Mesenchymal stem cell (in vitro differentiated cells and primary cell): ENCODE data around the gene ARPC4.
"Not testable (repeated sequence)": the region's sequence is repeated elsewhere in the genome, so short reads cannot be mapped to it uniquely, and the experiment has no call there.

ENCODE experiments used
- DNase-seq: peaks from one replicate; pipeline ENCODE4 v3.0.0-alpha.2; 2013
- H2AFZ ChIP-seq: one replicate; pipeline ENCODE4 v1.6.1; 2013; ENCODE audit warnings: low read depth, mild to moderate bottlenecking, control low read depth, inconsistent platforms, low read length, moderate library complexity
- H2AK5ac ChIP-seq: 2 replicates; pipeline ENCODE4 v1.6.1; 2013; ENCODE audit warnings: low read length, moderate library complexity, mild to moderate bottlenecking, inconsistent platforms; ENCODE audit not compliant: severe bottlenecking
- H2BK120ac ChIP-seq: one replicate; pipeline ENCODE4 v1.6.1; 2013; ENCODE audit warnings: low read depth, mild to moderate bottlenecking, inconsistent platforms, low read length, moderate library complexity
- H2BK12ac ChIP-seq, 2 experiments: one replicate each; pipeline ENCODE4 v1.6.1; 2013; ENCODE audit warnings: inconsistent platforms in 2 of 2, low read length in 2 of 2, mild to moderate bottlenecking in 2 of 2, moderate library complexity in 2 of 2, control low read depth in 1 of 2
- H2BK15ac ChIP-seq: one replicate; pipeline ENCODE4 v1.6.1; 2013; ENCODE audit warnings: mild to moderate bottlenecking, low read depth, inconsistent platforms; ENCODE audit not compliant: poor library complexity, severe bottlenecking
- H2BK5ac ChIP-seq: 2 replicates; pipeline ENCODE4 v1.6.1; 2013; ENCODE audit warnings: low read depth, mild to moderate bottlenecking, low read length, control low read depth, inconsistent platforms; ENCODE audit not compliant: poor library complexity, severe bottlenecking
- H3K14ac ChIP-seq, 2 experiments: one replicate each; pipeline ENCODE4 v1.6.1; 2013; ENCODE audit warnings: inconsistent platforms in 2 of 2, low read length in 2 of 2, control low read depth in 1 of 2, mild to moderate bottlenecking in 1 of 2, moderate library complexity in 1 of 2
- H3K18ac ChIP-seq, 2 experiments: one replicate each; pipeline ENCODE4 v1.6.1; 2013; ENCODE audit warnings: inconsistent platforms in 2 of 2, low read length in 2 of 2, control low read depth in 1 of 2, low read depth in 1 of 2, mild to moderate bottlenecking in 1 of 2
- H3K23ac ChIP-seq, 2 experiments: one replicate each; pipeline ENCODE4 v1.6.1; 2013; ENCODE audit warnings: inconsistent platforms in 2 of 2, low read length in 2 of 2, mild to moderate bottlenecking in 2 of 2, moderate library complexity in 2 of 2, control low read depth in 1 of 2
- H3K27ac ChIP-seq: 2 replicates; pipeline ENCODE4 v1.5.1; 2013; ENCODE audit warnings: mild to moderate bottlenecking, moderate library complexity, low read length, control low read depth, inconsistent platforms; ENCODE audit not compliant: poor library complexity, severe bottlenecking
- H3K27me3 ChIP-seq, 2 experiments: 2 replicates each; pipeline versions ENCODE4 v1.6.1 to v1.7.0; 2013; ENCODE audit warnings: low read length in 2 of 2, mild to moderate bottlenecking in 2 of 2, moderate library complexity in 2 of 2, control low read depth in 1 of 2, inconsistent platforms in 1 of 2; ENCODE audit not compliant: control insufficient read depth in 1 of 2, insufficient read depth in 1 of 2
- H3K36me3 ChIP-seq, 2 experiments: 2 replicates each; pipeline versions ENCODE4 v1.6.1 to v1.7.0; 2013; ENCODE audit warnings: low read length in 2 of 2, control low read depth in 1 of 2, inconsistent platforms in 1 of 2, low read depth in 1 of 2, mild to moderate bottlenecking in 1 of 2; ENCODE audit not compliant: insufficient read depth in 2 of 2, control insufficient read depth in 1 of 2
- H3K4ac ChIP-seq, 2 experiments: one replicate each; pipeline ENCODE4 v1.6.1; 2013; ENCODE audit warnings: inconsistent platforms in 2 of 2, low read length in 2 of 2, mild to moderate bottlenecking in 2 of 2, moderate library complexity in 2 of 2, control low read depth in 1 of 2, low read depth in 1 of 2
- H3K4me1 ChIP-seq: 2 replicates; pipeline ENCODE4 v1.6.1; 2013; ENCODE audit warnings: low read depth, low read length, control low read depth; ENCODE audit not compliant: control insufficient read depth, insufficient read depth
- H3K4me2 ChIP-seq: 2 replicates; pipeline ENCODE4 v1.6.1; 2013; ENCODE audit warnings: low read length, mild to moderate bottlenecking, inconsistent platforms; ENCODE audit not compliant: poor library complexity, severe bottlenecking
- H3K4me3 ChIP-seq, 2 experiments: 2 replicates each; pipeline versions ENCODE4 v1.5.1 to v1.7.0; 2013; ENCODE audit warnings: low read length in 2 of 2, mild to moderate bottlenecking in 2 of 2, control low read depth in 1 of 2, low read depth in 1 of 2; ENCODE audit not compliant: insufficient read depth in 1 of 2
- H3K79me1 ChIP-seq: replicated peaks from 2 replicates; pipeline ENCODE4 v1.6.1; 2013; ENCODE audit warnings: mild to moderate bottlenecking, control low read depth, low read length, inconsistent platforms; ENCODE audit not compliant: poor library complexity, severe bottlenecking
- H3K9ac ChIP-seq: 2 replicates; pipeline ENCODE4 v1.7.0; 2013; ENCODE audit warnings: mild to moderate bottlenecking, low read length, moderate library complexity
- H3K9me3 ChIP-seq: 2 replicates; pipeline ENCODE4 v1.7.0; 2013; ENCODE audit warnings: mild to moderate bottlenecking, low read length; ENCODE audit not compliant: control insufficient read depth
- H4K8ac ChIP-seq: one replicate; pipeline ENCODE4 v1.6.1; 2013; ENCODE audit warnings: inconsistent platforms, mild to moderate bottlenecking, low read length, moderate library complexity
- H4K91ac ChIP-seq: one replicate; pipeline ENCODE4 v1.6.1; 2013; ENCODE audit warnings: mild to moderate bottlenecking, low read length, inconsistent platforms
- WGBS: methylation state at CpG from one replicate; pipeline ENCODE4 v1.1.7; 2013; ENCODE audit warnings: mixed read lengths; 5-methylcytosine and 5-hydroxymethylcytosine counted together

Gene ARPC4

DNA sequence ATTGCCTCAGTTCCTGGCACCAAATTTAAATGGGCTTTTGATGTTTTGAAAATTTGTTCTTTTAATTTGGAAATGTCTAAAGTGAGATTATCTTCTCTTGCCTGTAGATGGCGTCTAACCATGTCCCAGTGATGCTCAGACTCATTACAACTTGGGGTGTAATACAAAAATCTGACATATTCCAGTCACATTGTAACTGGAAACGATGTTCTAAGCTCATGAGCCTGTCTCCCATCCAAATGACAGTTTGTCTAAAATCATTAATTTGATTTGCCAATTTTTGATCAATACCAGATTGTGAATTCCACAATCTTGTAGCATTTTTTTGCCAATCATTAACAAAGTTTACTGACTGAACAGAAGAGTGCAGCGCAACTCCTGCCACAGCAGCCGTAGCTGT, 56.0 kb downstream of the ARPC4 start:
- H3K27ac ChIP-seq, H2AFZ ChIP-seq, H2AK5ac ChIP-seq, H3K4me3 ChIP-seq, H3K18ac ChIP-seq, H3K23ac ChIP-seq, H3K9ac ChIP-seq, H3K9me3 ChIP-seq, H3K4me2 ChIP-seq, H3K79me1 ChIP-seq, H2BK15ac ChIP-seq, H4K91ac ChIP-seq, H3K4ac ChIP-seq, H2BK120ac ChIP-seq, H3K27me3 ChIP-seq, H3K36me3 ChIP-seq, H2BK5ac ChIP-seq, H2BK12ac ChIP-seq, H3K4me1 ChIP-seq, H3K14ac ChIP-seq, H4K8ac ChIP-seq: not testable (repeated sequence)
- DNase-seq, result peak; percentile 36
- 55% methylated on average over 4 of the region's 4 CpGs for WGBS

DNA sequence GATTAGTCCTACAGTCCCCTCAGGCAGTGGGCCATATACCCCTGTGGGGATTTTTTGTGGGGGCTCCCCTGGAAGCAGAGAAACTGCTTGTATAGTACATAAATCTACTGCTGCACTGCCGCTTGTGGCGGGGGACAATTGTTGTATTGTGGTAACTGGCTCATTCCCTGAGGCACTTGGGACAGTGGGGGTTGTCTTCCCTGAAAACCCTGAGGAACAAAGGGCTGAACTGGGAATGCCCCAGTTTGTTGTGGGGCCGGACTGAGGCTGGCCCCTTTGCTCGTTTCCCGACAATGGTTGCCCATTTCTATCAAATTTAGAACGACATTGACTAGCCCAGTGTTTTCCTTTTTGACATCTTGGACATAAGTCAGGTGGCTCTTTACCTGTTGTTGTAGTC, 58.5 kb downstream of the ARPC4 start:
- not testable (repeated sequence) for H2BK12ac ChIP-seq, H3K14ac ChIP-seq, H3K9me3 ChIP-seq, H3K4me2 ChIP-seq, H2BK120ac ChIP-seq, H2BK5ac ChIP-seq, H2BK15ac ChIP-seq, H3K4me3 ChIP-seq, H3K4me1 ChIP-seq, DNase-seq, H2AFZ ChIP-seq, H3K27me3 ChIP-seq, H3K36me3 ChIP-seq, H2AK5ac ChIP-seq, H4K91ac ChIP-seq, H3K18ac ChIP-seq, H3K79me1 ChIP-seq, H3K27ac ChIP-seq, H3K23ac ChIP-seq, H3K9ac ChIP-seq, H4K8ac ChIP-seq, H3K4ac ChIP-seq
- WGBS, result 97% methylated on average over 6 of the region's 6 CpGs

DNA sequence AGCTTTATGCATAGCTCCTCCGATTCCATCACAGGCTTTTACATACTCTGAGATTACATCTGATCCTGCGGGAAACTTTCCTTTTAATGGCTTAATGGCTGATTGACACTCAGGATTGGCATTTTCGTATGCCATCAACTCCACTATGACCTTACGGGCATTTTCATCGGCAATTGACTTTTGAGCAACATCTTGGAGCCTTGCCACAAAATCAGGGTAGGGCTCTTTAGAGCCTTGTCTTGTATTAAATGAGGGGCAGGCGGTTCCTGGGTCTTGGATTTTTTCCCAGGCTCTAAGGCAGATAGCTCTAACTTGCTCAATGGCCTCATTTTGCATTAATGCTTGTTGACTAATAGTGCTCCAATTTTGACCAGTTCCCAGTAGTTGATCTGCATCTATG, 59.0 kb downstream of the ARPC4 start:
- DNase-seq, H4K8ac ChIP-seq, H3K4ac ChIP-seq, H2BK120ac ChIP-seq, H3K36me3 ChIP-seq, H2AFZ ChIP-seq, H2BK15ac ChIP-seq, H2BK12ac ChIP-seq, H3K4me2 ChIP-seq, H3K4me1 ChIP-seq, H3K4me3 ChIP-seq, H3K9me3 ChIP-seq, H3K27me3 ChIP-seq, H3K18ac ChIP-seq, H3K23ac ChIP-seq, H3K9ac ChIP-seq, H3K27ac ChIP-seq, H2AK5ac ChIP-seq, H2BK5ac ChIP-seq, H4K91ac ChIP-seq, H3K14ac ChIP-seq, H3K79me1 ChIP-seq: not testable (repeated sequence)
- WGBS, result 90% methylated on average over 6 of the region's 6 CpGs

GRCh38 chr3:9852528-9852927, 59.6 kb downstream of the ARPC4 start:
- Histone ChIP-seq H4K8ac (no peak overlapping the region), H2AFZ (no peak overlapping the region), H2BK120ac (no peak overlapping the region), H3K4me1 (no peaks in the 10 kb centered on the region), H3K4me2 (no peak overlapping the region), H3K27ac (no peak overlapping the region), H2BK15ac (no peak overlapping the region), H2BK12ac (no peak overlapping the region), H3K4me3 (no peak overlapping the region), H3K4ac (no peak overlapping the region), H3K36me3 (no peaks in the 10 kb centered on the region), H2BK5ac (no peak overlapping the region), H3K23ac (no peak overlapping the region), H4K91ac (no peak overlapping the region), H3K18ac (no peak overlapping the region), H3K9me3 (no peaks in the 10 kb centered on the region), H3K27me3 (no peaks in the 10 kb centered on the region), H3K9ac (no peak overlapping the region), H3K14ac (no peak overlapping the region), H2AK5ac (no peak overlapping the region), H3K79me1 (no peaks in the 10 kb centered on the region)
- no peak for DNase-seq
- WGBS, result 90% methylated on average over 5 of the region's 6 CpGs
